T-helper 1 cell (primary cell): Measurements from ENCODE around the gene RGCC.
A peak's percentile ranks its signal among the peaks of the same experiment; 100 is the strongest.

ENCODE experiments used
- DNase-seq, 5 donors: peaks; one replicate each; pipeline ENCODE4 v3.0.0-alpha.2; 2012 to 2020

Gene RGCC

DNA sequence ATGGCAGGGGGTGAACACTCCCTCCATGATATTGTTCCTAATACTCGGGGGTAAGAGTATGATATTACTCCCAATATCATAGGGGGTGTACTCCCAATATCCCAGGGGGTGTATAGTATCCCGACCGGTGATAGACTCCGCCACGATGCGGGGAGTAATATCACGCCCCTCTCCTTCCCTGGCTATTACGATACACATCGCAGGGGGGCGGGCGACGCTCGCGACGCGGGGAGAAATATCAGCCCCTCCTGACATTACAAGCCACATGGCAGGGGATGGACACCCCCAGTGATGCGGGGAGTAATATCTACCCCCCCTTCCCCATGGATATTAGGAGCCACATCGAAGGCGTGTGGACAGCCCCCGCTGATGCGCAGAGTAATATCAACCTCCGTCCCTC is 3.2 kb upstream of the RGCC start:
- no peak for DNase-seq

DNA sequence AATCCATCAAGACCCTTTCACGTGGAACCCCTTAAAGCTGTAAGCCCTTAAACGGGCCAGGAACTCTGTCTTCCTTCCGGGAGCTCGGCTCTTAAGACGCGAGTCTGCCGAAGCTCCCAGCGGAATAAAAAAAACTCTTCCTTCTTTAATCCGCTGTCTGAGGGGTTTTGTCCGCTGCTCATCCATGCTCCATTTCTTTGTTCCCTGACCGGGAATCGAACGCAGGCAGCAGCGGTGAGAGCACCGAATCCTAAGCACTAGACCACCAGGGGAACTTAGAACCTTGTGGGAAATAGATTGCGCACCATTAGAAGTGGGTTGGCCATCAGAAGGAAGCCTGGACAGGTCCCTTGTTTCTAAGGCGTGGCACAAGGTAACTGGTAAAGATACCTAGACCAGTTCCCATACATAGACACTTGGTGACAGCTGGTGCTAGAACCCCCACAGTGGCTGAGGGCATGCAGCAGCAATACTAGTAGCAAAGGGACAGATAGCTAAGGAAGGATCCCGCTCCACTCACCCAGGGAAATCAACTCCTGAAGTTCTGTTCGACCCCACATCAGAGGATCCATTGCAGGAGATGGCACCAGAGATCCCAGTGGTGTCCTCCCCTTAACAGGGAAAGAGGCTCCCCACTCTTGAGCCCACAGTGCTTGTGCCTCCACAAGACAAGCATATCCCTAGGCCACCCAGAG is 1.5 kb upstream of the RGCC start:
- no peak for DNase-seq

DNA sequence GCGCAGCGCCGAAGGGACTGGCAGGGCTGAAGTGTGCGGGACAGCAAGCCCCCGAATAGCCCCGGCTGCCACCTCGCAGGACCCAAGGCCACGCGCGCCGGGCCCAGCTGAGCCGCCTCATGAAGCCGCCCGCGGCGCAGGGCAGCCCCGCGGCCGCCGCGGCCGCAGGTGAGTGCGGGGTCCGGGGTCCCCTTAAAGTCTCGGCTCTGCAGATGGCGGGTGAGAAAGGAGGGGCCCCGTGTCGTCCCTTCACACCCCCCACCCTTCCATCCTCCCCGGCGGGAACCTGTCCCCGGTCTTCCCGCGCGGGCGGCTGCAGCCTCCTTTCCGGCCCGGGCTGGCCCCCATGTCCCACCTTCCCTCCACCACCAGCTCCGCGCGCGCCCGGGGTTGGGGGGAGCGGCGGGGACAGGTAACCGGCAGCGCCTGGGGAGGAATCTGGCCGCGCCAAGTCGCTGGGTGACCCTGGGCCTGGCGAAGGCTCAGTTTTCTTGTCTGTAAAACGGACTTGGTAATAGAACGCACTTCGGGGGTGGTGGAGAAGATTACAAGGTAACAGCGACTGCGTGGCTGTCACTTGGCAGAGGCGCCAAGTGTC is 338 bp downstream of the RGCC start:
- DNase-seq = peak in 3 of 5 donors; percentile 33 to 42 (median 33)

GRCh38 chr13:41458187-41458760 is 924 bp downstream of the RGCC start:
- peak in 1 of 5 donors; percentile 65 for DNase-seq

DNA sequence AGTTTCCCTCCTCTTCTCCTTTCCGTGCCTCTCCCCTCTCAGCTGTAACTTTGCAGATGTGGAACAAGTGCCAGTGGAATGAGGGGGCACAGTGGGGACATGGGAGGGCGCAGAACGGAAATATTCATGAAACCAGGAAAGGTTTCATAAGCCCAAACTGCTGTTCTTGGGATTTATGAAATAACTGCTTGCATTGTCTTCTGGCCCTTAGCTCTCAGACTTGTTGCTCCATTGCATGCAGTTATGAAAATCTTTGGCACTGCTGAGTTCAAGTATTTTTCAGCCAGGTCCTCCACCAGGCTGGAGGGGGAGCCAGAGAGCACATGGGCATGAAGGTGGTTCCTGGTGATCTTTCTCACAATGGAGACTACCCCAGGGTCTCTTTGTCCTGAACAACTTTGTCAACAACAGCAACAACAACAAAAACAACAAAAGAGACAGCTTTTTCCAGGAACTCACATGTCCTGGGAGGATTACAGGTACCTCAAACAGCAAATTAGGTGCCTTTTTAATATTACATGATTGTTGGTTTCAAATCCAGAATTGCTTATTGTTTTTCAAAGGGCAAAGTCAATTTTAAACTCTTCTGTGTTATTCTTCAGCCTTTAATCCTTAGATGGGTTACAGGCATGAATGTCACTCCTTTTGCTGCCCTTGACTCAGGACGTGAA is 1.5 kb downstream of the RGCC start:
- peak in 4 of 5 donors; percentile 40 to 77 (median 58) for DNase-seq

DNA sequence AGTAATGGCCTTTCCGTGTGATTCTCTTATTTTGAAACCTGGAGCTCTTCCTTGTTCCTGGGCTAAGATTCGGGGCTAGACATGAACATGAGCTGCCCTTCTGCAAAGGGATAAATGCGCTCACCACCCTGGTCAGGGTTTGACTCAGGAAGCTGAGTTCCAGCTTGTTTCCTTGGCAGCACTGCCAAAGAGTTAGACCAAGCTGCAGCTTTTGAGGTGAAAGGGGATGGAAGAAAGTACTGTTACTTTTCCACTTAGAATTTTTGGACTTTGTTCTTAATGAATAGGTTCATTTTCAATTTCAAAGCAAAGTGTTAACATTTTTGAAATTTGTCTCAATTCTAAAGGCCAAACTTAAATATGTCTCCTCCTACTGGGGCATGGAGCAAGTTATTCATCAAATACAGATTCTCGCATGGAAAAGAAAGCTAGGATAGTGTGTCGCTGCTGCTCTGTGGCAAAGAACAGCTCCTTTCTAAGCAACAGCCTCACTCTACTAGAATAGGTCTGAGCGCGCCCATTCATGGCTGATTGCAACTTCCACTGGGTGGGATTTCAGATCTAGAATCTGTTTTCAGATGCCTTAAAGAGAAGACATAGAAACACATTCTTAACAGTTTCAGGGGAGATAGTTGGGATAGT is 2.2 kb downstream of the RGCC start:
- no peak for DNase-seq

DNA sequence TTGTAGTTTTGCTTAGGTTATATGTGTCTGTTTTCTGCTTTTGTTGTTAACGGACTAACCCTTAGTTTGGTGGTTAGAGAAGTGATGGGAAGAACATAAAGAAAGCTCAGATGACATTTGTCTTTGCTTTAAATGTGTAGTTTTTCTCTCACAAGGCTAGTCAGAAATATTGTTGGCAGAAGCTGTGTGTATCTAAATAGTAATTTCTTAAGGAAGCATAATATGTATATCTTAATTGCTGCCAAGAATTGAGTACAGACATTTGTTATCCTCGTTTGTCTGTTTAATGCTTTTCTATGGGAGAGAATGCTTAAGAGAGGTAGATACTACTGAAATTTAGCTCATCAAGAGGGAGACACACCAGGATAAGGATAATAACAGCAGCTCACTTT is 2.7 kb downstream of the RGCC start:
- no peak for DNase-seq

DNA sequence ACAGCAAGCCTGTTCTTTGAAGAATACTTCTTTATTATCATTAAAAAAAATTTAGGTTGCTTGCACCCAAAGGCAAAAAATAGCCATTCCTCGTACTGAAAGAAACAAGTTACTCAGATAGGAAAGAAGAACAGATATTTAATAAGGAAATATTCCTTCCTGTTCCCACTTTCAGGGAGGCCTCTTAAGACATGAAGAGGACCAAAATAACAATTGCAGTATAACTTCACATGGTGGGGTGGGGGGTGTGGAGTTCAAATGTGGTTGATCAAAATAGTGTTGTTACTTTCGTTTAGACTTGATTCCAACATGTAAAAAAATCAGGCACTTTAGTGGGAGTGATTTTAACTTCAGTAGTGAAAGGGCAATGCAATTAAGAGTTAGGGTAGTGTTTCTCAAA is 3.6 kb downstream of the RGCC start:
- no peak for DNase-seq

DNA sequence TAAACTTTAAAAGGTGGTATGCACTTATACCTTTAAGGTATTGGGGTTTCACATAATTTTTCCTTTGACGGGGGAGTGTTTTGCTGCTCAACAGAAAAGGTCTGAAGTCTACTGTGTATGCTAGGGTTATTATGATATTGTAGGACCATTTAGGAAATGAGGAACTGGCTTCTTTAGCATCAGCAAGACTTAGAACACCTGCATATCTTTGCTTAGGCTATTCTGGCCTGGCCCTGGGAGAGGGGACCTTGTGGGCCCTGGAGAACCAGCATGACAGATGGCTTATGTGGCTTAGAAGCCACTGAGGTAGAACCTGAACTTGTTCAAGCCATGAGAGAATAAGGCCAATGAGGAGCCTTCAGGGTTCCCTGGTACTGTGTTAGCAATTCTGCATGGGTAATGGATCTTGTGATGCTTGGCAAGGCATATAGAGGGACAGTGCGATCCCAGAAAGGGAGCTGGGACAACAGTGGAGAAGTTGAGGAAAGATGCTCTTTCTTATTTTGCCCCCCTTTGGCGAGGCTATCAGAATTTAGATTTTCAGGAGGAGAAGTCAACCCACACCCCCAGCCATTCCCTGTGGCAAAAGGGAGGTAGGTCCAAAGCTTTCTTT is 4.3 kb downstream of the RGCC start:
- no peak for DNase-seq

GRCh38 chr13:41462427-41462826 is 5.1 kb downstream of the RGCC start:
- DNase-seq = no peak

DNA sequence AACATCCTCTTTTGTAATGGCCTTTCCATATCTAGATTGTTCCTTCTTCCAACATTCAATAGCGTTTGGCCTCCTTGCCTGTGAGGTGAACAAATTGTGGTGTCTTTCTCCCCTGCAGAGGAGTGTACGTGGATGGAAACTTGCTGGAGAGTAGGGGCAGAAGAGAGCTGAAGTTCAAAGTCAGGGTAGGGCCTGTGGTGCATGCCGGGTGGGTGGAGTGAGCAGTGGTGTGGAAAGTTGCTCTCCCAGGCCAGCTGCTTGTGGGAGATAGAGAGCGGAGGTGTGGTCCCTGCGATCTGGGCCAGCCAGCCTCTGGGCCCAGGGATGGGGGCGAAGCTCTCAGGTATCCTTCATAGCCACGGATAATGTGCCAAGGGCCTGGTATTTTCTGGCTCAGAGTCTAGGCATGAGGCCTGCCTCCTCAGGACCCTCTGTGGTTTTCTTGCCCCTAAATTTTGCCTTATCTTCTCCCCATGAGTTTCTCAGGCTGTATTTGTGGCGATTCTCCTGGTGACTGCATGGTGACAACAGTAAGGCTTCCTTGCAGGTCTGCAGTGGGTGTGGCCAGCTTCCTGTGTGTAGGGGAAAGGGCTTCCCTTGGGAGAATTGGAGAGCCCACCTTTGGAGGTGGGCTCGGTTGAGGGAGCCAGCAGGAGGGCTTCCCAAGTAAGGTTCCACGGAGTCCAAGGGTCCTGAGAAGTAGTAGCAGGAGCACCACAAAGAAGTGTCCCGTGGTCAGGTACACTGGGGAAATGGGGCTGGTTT is 6.7 kb downstream of the RGCC start:
- DNase-seq = peak in 2 of 5 donors; percentile 47 to 50

DNA sequence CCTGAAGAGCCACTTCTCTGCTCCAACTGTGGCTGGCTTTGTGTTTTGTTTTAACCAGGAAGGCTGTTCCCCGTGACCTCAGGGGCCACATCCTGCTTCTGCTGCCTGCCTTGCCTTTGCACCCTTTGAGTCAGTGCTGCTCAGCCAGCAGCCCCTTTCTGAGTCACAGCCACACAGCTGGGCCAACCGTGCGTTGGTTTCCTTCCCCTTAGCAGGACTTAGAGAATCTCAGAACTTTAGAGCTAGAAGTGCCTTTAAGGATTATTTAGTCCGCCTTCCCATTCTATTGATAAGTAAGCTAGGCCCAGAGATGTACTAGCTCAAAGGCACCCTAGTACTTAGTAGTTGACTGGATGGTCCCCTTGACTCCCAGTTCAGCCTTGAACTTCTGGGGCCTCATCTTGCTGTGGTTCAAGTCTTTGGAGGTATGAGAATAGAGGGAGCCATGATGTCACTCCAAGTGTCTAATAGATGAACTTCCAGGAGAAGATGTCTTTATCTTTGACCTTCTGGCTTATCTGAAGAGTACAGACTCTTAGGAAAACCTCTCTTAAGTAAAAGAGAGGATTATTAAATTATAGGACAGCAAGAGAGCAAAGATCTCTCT is 8.0 kb downstream of the RGCC start:
- DNase-seq = peak; percentile 64 to 97 (median 78)

DNA sequence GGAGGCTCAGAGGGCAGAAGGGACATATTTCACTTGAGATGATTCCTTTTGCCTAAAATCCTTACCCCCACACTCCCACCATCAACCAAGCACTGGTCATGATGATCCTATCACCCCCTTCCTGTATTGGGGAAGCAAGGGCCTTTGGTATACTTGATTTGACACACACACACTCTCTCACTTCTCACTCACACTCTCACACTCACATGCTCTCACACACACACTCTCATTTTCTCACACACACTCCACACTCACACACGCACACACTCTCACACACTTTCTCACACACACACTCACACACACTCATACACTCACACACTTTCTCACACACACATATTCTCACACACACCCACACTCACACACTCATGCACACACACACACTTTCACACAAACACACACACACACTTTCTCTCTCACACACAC is 8.6 kb downstream of the RGCC start:
- DNase-seq = peak in 1 of 5 donors; percentile 38

DNA sequence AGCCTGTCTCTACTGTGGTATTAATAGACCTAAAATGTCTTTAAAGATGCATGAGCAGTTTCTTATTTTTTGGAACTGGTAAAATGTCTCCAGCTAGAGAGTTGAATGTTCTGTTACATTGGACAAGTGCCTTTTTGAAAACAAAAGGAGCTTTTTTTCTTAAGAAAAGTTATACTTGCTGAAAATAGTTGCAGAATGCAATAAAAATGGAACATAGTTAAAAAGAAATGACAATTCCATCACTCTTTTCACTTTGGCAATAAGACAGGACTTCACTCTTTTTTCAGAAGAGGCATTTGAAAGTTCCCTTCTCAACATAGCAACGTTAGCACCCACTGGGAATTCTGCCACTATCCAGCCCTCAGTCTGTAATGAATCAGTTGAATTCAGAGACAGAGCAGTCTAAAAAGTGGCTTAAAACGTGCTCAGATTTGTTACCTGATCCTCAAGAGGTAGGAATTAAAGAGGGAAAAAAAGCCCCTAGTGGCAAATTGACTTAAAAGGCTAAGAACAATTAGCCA is 10.1 kb downstream of the RGCC start:
- no peak for DNase-seq

GRCh38 chr13:41468631-41469030 is 11.3 kb downstream of the RGCC start:
- no peak for DNase-seq

- DNase-seq = no peak
These were observed 12.8 kb downstream of the RGCC start for GRCh38 chr13:41470196-41470595.

DNA sequence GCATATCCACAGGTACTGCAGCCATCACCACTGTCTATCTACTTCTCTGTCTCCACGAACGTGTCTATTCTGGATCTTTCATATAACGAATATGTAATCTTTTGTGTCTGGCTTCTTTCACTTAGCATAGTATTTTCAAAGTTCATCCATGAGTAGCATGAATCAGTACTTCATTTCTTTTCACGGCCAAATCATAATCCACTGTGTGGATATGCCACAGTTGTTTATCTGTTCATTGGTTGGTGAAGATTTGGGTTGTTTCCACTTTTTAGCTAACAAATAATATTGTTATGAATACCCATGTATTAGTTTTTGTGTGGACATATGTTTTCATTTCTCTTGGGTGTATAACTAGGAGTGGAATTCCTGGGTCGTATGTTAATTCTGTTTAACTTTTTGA is 14.4 kb downstream of the RGCC start:
- DNase-seq = no peak

DNA sequence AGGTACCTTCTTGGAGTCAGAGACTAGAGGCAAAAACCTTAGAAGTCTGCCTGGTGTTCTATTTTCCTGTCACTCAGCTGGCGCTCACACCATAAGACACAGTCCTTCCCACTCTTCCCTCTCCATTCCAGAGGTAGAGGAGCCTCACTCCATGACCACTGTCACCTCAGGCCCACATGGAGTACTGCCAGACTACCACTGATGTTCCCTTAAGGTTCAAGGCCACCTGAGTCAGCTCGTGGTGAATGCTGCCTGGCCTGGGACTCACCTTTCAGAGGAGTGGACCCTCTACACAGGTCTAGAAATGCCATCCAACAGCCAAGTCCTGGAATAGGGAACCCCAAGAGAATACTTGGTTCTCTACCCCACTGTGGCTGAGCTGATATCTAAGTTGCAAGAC is 29.9 kb downstream of the RGCC start:
- DNase-seq = no peak

GRCh38 chr13:41488124-41488523 is 30.8 kb downstream of the RGCC start:
- no peak for DNase-seq

DNA sequence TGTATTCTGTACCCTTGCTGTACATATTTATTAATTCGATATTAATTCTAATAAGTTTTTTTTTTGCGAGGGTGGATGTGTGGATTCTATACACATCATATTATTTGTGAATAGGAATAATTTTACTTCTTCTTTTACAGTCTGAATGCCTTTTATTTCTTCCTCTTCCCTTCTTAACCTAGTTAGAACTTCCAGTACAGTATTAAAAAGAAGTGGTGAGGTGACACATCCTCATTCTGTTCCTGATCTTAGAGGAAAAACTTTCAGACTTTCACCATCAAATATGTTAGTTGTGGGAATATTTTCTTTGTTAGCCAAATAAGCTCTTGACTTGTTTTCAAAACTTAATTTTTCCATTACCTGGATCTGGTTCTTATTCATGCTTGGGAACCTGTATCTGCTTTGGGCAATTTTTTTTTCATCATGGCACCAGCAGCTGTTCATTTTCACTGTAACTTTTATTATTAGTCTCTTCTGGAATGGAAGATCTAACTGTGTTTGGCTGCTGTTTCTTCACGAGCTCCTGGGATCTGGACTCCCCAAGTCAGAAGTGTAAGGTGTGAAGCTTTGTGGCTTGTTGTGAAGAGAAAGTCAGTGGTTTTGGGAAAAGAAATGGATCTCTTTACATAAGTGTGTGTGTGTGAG is 33.1 kb downstream of the RGCC start:
- DNase-seq = no peak

- no peak for DNase-seq
These were observed 34.1 kb downstream of the RGCC start for GRCh38 chr13:41491436-41491835.
